H1 (cell line): Measurements from ENCODE around the gene UBE2O. TPM values are rescaled to one million over a fixed set of nuclear protein-coding genes. Genes with fewer than 3 reads are reported as not detected.

Experiments used
- CTCF ChIA-PET: fragments of 300-600 bp; sonication (Branson Sonifier 250); formaldehyde crosslinking; loops from one replicate; lab custom pipeline; 2021; ENCODE audit not compliant: partially characterized antibody; lab: Charles Lee
- POLR2A ChIA-PET: fragments of 300-600 bp; sonication (Branson Sonifier 250); formaldehyde crosslinking; loops from one replicate; lab custom pipeline; 2021; ENCODE audit warnings: inconsistent platforms; ENCODE audit not compliant: partially characterized antibody; lab: Charles Lee
- DNase-seq, 2 experiments: peaks; one replicate each; pipeline versions ENCODE4 v3.0.0 to v3.0.0-alpha.2; 2010 to 2022; ENCODE audit warnings: low spot score in 2 of 2, low read depth in 1 of 2, mixed read lengths in 1 of 2
- FAIRE-seq: peaks from 2 replicates; lab custom pipeline; 2011; peaks lifted over from hg19 to GRCh38; lab: Jason Lieb, UNC
- H2AFZ ChIP-seq: 2 replicates; pipeline ENCODE4 v1.8.1; 2012; ENCODE audit warnings: low read length, inconsistent platforms
- H2AK5ac ChIP-seq: 2 replicates; pipeline ENCODE4 v1.6.1; 2013; ENCODE audit warnings: low read depth, low read length
- H2BK120ac ChIP-seq: replicated peaks from 2 replicates; pipeline ENCODE3; 2013; ENCODE audit warnings: low read depth, low read length, inconsistent platforms
- H2BK12ac ChIP-seq: 2 replicates; pipeline ENCODE4 v1.6.1; 2013; ENCODE audit warnings: low read depth, low read length
- H2BK15ac ChIP-seq: 2 replicates; pipeline ENCODE4 v1.6.1; 2013; ENCODE audit warnings: low read length
- H2BK20ac ChIP-seq: 2 replicates; pipeline ENCODE4 v1.6.1; 2013; ENCODE audit warnings: low read length
- H2BK5ac ChIP-seq: 2 replicates; pipeline ENCODE4 v1.6.1; 2013; ENCODE audit warnings: low read depth, low read length
- H3K14ac ChIP-seq: 2 replicates; pipeline ENCODE4 v1.6.1; 2013; ENCODE audit warnings: inconsistent platforms; ENCODE audit not compliant: insufficient read length
- H3K18ac ChIP-seq: 2 replicates; pipeline ENCODE4 v1.6.1; 2013; ENCODE audit warnings: low read length; ENCODE audit errors: extremely low read depth
- H3K23ac ChIP-seq: 2 replicates; pipeline ENCODE4 v1.6.1; 2013; ENCODE audit warnings: inconsistent platforms; ENCODE audit not compliant: insufficient read length
- H3K23me2 ChIP-seq: 2 replicates; pipeline ENCODE4 v1.6.1; 2013; ENCODE audit warnings: low read depth, low read length
- H3K27ac ChIP-seq: 2 replicates; pipeline ENCODE4 v1.6.1; 2011; ENCODE audit warnings: low read depth, low read length, inconsistent platforms
- H3K27me3 ChIP-seq, 4 experiments: replicated peaks in 1 of 4; 1 replicate in 1 of 4; 2 replicates in 3 of 4; pipeline versions ENCODE4 v1.6.1 to v1.8.1; 2011 to 2013; ENCODE audit warnings: low read length in 3 of 4, mild to moderate bottlenecking in 3 of 4, inconsistent platforms in 2 of 4, mixed read lengths in 2 of 4, moderate library complexity in 1 of 4; ENCODE audit not compliant: control insufficient read depth in 3 of 4, insufficient read depth in 3 of 4; ENCODE audit errors: extremely low read depth in 1 of 4
- H3K36me3 ChIP-seq, 4 experiments: 2 replicates each; pipeline versions ENCODE4 v1.6.1 to v1.8.1; 2011 to 2013; ENCODE audit warnings: mild to moderate bottlenecking in 4 of 4, low read length in 3 of 4, moderate library complexity in 2 of 4, control low read depth in 1 of 4, inconsistent platforms in 1 of 4; ENCODE audit not compliant: insufficient read depth in 4 of 4, control insufficient read depth in 2 of 4
- H3K4ac ChIP-seq: replicated peaks from 2 replicates; pipeline ENCODE3; 2013; ENCODE audit warnings: low read length, low read depth, mixed read lengths, inconsistent platforms; ENCODE audit not compliant: insufficient read length
- H3K4me1 ChIP-seq, 4 experiments: replicated peaks in 1 of 4; 1 replicate in 1 of 4; 2 replicates in 3 of 4; pipeline versions ENCODE4 v1.6.1 to v1.8.1; 2011 to 2013; ENCODE audit warnings: low read length in 3 of 4, inconsistent platforms in 2 of 4, mixed read lengths in 1 of 4; ENCODE audit not compliant: insufficient read depth in 4 of 4, control insufficient read depth in 3 of 4
- H3K4me2 ChIP-seq, 2 experiments: 2 replicates each; pipeline versions ENCODE4 v1.6.1 to v1.8.1; 2011 to 2013; ENCODE audit warnings: low read depth in 2 of 2, low read length in 2 of 2, control low read depth in 1 of 2, inconsistent platforms in 1 of 2, mild to moderate bottlenecking in 1 of 2; ENCODE audit not compliant: insufficient read depth in 1 of 2
- H3K4me3 ChIP-seq, 4 experiments: fragments of 200-600, 300-600 bp in 1 of 4; sonication (generic), shearing (Covaris generic), sonication (Bioruptor Twin) in 1 of 4; 2 replicates each; pipeline versions ENCODE4 v1.5.1 to v1.8.1; 2011 to 2016; ENCODE audit warnings: low read length in 4 of 4, low read depth in 3 of 4, control low read depth in 2 of 4, inconsistent platforms in 2 of 4, mild to moderate bottlenecking in 2 of 4, mixed read lengths in 1 of 4, moderate library complexity in 1 of 4; ENCODE audit not compliant: insufficient read depth in 2 of 4; ENCODE audit errors: extremely low read depth in 1 of 4
- H3K56ac ChIP-seq: replicated peaks from 2 replicates; pipeline ENCODE3; 2013; ENCODE audit warnings: low read depth, mild to moderate bottlenecking, mixed read lengths, low read length, inconsistent platforms; ENCODE audit not compliant: insufficient read length
- H3K79me1 ChIP-seq: 2 replicates; pipeline ENCODE4 v1.6.1; 2013; ENCODE audit warnings: low read depth, low read length, control low read depth
- H3K79me2 ChIP-seq, 2 experiments: 2 replicates each; pipeline versions ENCODE4 v1.6.1 to v1.8.1; 2012 to 2013; ENCODE audit warnings: low read length in 2 of 2, mild to moderate bottlenecking in 2 of 2, inconsistent platforms in 1 of 2; ENCODE audit not compliant: insufficient read depth in 2 of 2, control insufficient read depth in 1 of 2
- H3K9ac ChIP-seq, 4 experiments: replicated peaks in 1 of 4; 1 replicate in 1 of 4; 2 replicates in 3 of 4; pipeline versions ENCODE4 v1.6.1 to v1.8.1; 2011 to 2013; ENCODE audit warnings: low read depth in 3 of 4, low read length in 3 of 4, control low read depth in 2 of 4, mild to moderate bottlenecking in 2 of 4, moderate library complexity in 2 of 4, inconsistent platforms in 1 of 4; ENCODE audit errors: extremely low read depth in 1 of 4
- H3K9me3 ChIP-seq, 2 experiments: 2 replicates each; pipeline versions ENCODE4 v1.6.1 to v1.8.1; 2012 to 2013; ENCODE audit warnings: mild to moderate bottlenecking in 2 of 2, moderate library complexity in 2 of 2, control low read depth in 1 of 2, inconsistent platforms in 1 of 2, low read depth in 1 of 2, low read length in 1 of 2, mixed read lengths in 1 of 2; ENCODE audit not compliant: insufficient read depth in 2 of 2
- H4K20me1 ChIP-seq, 2 experiments: replicated peaks in 1 of 2; 2 replicates each; pipeline versions ENCODE3 to v1.8.1; 2011 to 2013; ENCODE audit warnings: inconsistent platforms in 2 of 2, low read length in 2 of 2, mild to moderate bottlenecking in 1 of 2; ENCODE audit not compliant: insufficient read depth in 2 of 2, control insufficient read depth in 1 of 2
- H4K5ac ChIP-seq: 2 replicates; pipeline ENCODE4 v1.6.1; 2013; ENCODE audit warnings: low read length, low read depth, mixed read lengths, inconsistent platforms; ENCODE audit not compliant: insufficient read length
- H4K8ac ChIP-seq: 2 replicates; pipeline ENCODE4 v1.8.0; 2013; ENCODE audit warnings: mild to moderate bottlenecking, moderate library complexity, low read length, inconsistent platforms; ENCODE audit not compliant: insufficient read depth; ENCODE audit errors: extremely low read depth
- H4K91ac ChIP-seq: replicated peaks from 2 replicates; pipeline ENCODE3; 2013; ENCODE audit warnings: low read length, mixed read lengths, inconsistent platforms; ENCODE audit not compliant: insufficient read length
- ATF3 ChIP-seq: IDR thresholded peaks from 2 replicates; pipeline ENCODE4 v1.6.1; 2011; ENCODE audit warnings: low read depth, mild to moderate bottlenecking, low read length; ENCODE audit not compliant: insufficient read depth
- CREB1 ChIP-seq: IDR thresholded peaks from 2 replicates; pipeline ENCODE4 v1.6.1; 2012; ENCODE audit warnings: inconsistent platforms
- EGR1 ChIP-seq: IDR thresholded peaks from 2 replicates; pipeline ENCODE4 v1.6.1; 2011; ENCODE audit warnings: low read depth, low read length, borderline replicate concordance
- EZH2 ChIP-seq: fragments of 200-600 bp; sonication (generic); IDR thresholded peaks from 2 replicates; pipeline ENCODE4 v1.7.1; 2012; ENCODE audit warnings: low read depth, mild to moderate bottlenecking, moderate library complexity, low read length, inconsistent platforms; ENCODE audit not compliant: severe bottlenecking
- HDAC6 ChIP-seq: IDR thresholded peaks from one replicate; pipeline ENCODE4 v1.7.1; 2012; ENCODE audit warnings: low read depth, mild to moderate bottlenecking, inconsistent platforms, low read length, moderate library complexity
- JUN ChIP-seq: IDR thresholded peaks from 2 replicates; pipeline ENCODE4 v1.6.1; 2011; ENCODE audit warnings: low read depth, mild to moderate bottlenecking, improper control_type of control experiment, low read length
- KDM4A ChIP-seq: IDR thresholded peaks from one replicate; pipeline ENCODE4 v1.7.1; 2012; ENCODE audit warnings: low read depth, mild to moderate bottlenecking, moderate library complexity, low read length, inconsistent platforms; ENCODE audit not compliant: severe bottlenecking
- KDM5A ChIP-seq: fragments of 200-600 bp; IDR thresholded peaks from 2 replicates; pipeline ENCODE4 v1.7.1; 2012; ENCODE audit warnings: mild to moderate bottlenecking, low read length, inconsistent platforms, mixed read lengths
- NANOG ChIP-seq: IDR thresholded peaks from 2 replicates; pipeline ENCODE4 v1.6.1; 2011; ENCODE audit warnings: low read length, low read depth, mild to moderate bottlenecking, inconsistent platforms; ENCODE audit not compliant: insufficient read depth, poor library complexity, severe bottlenecking
- NRF1 ChIP-seq: IDR thresholded peaks from 2 replicates; pipeline ENCODE4 v1.6.1; 2011; ENCODE audit warnings: mild to moderate bottlenecking, low read depth, low read length, improper control_type of control experiment
- RBBP5 ChIP-seq: IDR thresholded peaks from 2 replicates; pipeline ENCODE4 v1.7.1; 2012; ENCODE audit warnings: low read depth, mild to moderate bottlenecking, inconsistent platforms, low read length, moderate library complexity, borderline replicate concordance
- USF2 ChIP-seq: IDR thresholded peaks from 2 replicates; pipeline ENCODE4 v1.6.1; 2011; ENCODE audit warnings: low read length, improper control_type of control experiment
- WGBS, 2 experiments: shearing (Covaris generic) in 1 of 2; methylation state at CpG; one replicate each; pipeline versions ENCODE4 v1.1.6 to v1.1.7; 2013 to 2015; ENCODE audit warnings: low lambda C conversion rate in 2 of 2, mixed read lengths in 2 of 2, inconsistent platforms in 1 of 2, low coverage in 1 of 2, missing lambda C conversion rate in 1 of 2; ENCODE audit not compliant: insufficient replicate concordance in 2 of 2, insufficient coverage in 1 of 2, insufficient read length in 1 of 2; ENCODE audit errors: extremely low coverage in 1 of 2, missing lambda C conversion rate in 1 of 2; 5-methylcytosine and 5-hydroxymethylcytosine counted together
- polyA plus RNA-seq, 7 experiments: library from polyadenylated mRNA; depleted of rRNA in 3 of 7; stranded (reverse) in 5 of 7; unstranded in 2 of 7; fragments of >200 nt in 5 of 7; fragments of 200-250 nt in 2 of 7; gene quantifications; 1 replicate in 5 of 7; 2 replicates in 1 of 7; 4 replicates in 1 of 7; pipeline versions ENCODE4 v1.2.1 to v1.2.3, GENCODE V29; 2011 to 2013; ENCODE audit warnings: missing spikeins in 2 of 7, mixed read lengths in 2 of 7
- total RNA-seq: library from RNA; stranded (reverse); fragmentation: NEBNext Ultra II Directional; extraction: Animal tissue kit (Norgen Biotek cat#: 25700); gene quantifications from 2 replicates; pipeline ENCODE4 v1.2.1, GENCODE V29; 2021

Gene UBE2O
- total and polyA plus RNA-seq, 2 of the 8 experiments (the other 6 are each of a cell fraction or from before 2014, with no cell fraction given) = 24.4 to 63.0 TPM

- WGBS, 2 experiments = 90% methylated on average over 2 of the region's 2 CpGs; no CpG with 5 or more reads in 1 of the 2 experiments
- peaks cover 7% of the 10 kb centered on the region; the same call in 1 of the 2 replicates for H3K23me2 ChIP-seq
- peaks cover 0 to 6% of the 10 kb centered on the region in 2 experiments; a peak in 2 of 4 replicates for H3K79me2 ChIP-seq
- peaks cover 4 to 25% of the 10 kb centered on the region in 2 experiments for H4K20me1 ChIP-seq
- no peaks in the 10 kb centered on the region for H3K36me3 ChIP-seq
- no peak overlapping the region for H2AFZ ChIP-seq
- H3K27ac ChIP-seq = no peak overlapping the region
- 0 out of 2 replicates have a peak overlapping the region, but pooled peaks have one; percentile 27 for H2BK12ac ChIP-seq
- H4K5ac ChIP-seq = no peak overlapping the region
- no peak overlapping the region for H3K14ac ChIP-seq
- no peak overlapping the region for H3K23ac ChIP-seq
- H2BK15ac ChIP-seq = peak overlapping the region; percentile 46; the same call in 1 of the 2 replicates
- no peak overlapping the region for H3K9ac ChIP-seq
- 0 out of 4 replicates have a peak overlapping the region, but pooled peaks of 1 of the 2 experiments have one; percentile 7 for H3K4me2 ChIP-seq
- peak overlapping the region; percentile 65; the same call in 1 of the 2 replicates for H4K8ac ChIP-seq
- no peak overlapping the region for H4K91ac ChIP-seq
- H3K27me3 ChIP-seq = no peaks in the 10 kb centered on the region
- H3K4me3 ChIP-seq = no peak overlapping the region
- no peak overlapping the region for H3K56ac ChIP-seq
- H3K79me1 ChIP-seq = peaks cover 12% of the 10 kb centered on the region
- peaks cover 16 to 49% (median 41%) of the 10 kb centered on the region in 4 experiments for H3K4me1 ChIP-seq
- H2BK5ac ChIP-seq = no peak overlapping the region
- no peaks in the 10 kb centered on the region for H3K9me3 ChIP-seq
- H2AK5ac ChIP-seq = 0 out of 2 replicates have a peak overlapping the region, but pooled peaks have one; percentile 48
- DNase-seq (no peak), FAIRE-seq (no peak)
- peak overlapping the region; percentile 61 for H2BK20ac ChIP-seq
- ChIA-PET CTCF (interaction anchor here (0.5 to 20.2 kb wide), 11 partner anchors 10 to 198 kb away, joined by 3 to 446 read pairs (median 3); partner anchors contain the start of gene AANAT), POLR2A (interaction anchor here (1.2 kb wide), 1 partner anchor 10 kb away, joined by 3 read pairs; no protein-coding TSS in a partner anchor)
- H2BK120ac ChIP-seq = no peak overlapping the region
- H3K4ac ChIP-seq = no peak overlapping the region
- no peak overlapping the region for H3K18ac ChIP-seq
- TF ChIP-seq HDAC6 = no peak
- no peak for TF ChIP-seq KDM4A
- TF ChIP-seq RBBP5 = no peak
- no peak for TF ChIP-seq JUN
- TF ChIP-seq CREB1 = no peak
- TF ChIP-seq NANOG = no peak
- no peak for TF ChIP-seq ATF3
- TF ChIP-seq NRF1 = no peak
- no peak for TF ChIP-seq EGR1
- TF ChIP-seq EZH2 = no peak
- TF ChIP-seq KDM5A = no peak
- no peak for TF ChIP-seq USF2
These were observed 44.7 kb upstream of the UBE2O start for GRCh38 chr17:76497699-76497978.
